GM19239 (cell line): ENCODE results near the gene ISM1.

Experiments used
- DNase-seq: peaks from one replicate; pipeline ENCODE4 v3.0.0; 2011; ENCODE audit warnings: low spot score; ENCODE audit not compliant: insufficient read length
- FAIRE-seq: peaks from 2 replicates; lab custom pipeline; 2011; peaks lifted over from hg19 to GRCh38; lab: Jason Lieb, UNC

Gene ISM1

DNA sequence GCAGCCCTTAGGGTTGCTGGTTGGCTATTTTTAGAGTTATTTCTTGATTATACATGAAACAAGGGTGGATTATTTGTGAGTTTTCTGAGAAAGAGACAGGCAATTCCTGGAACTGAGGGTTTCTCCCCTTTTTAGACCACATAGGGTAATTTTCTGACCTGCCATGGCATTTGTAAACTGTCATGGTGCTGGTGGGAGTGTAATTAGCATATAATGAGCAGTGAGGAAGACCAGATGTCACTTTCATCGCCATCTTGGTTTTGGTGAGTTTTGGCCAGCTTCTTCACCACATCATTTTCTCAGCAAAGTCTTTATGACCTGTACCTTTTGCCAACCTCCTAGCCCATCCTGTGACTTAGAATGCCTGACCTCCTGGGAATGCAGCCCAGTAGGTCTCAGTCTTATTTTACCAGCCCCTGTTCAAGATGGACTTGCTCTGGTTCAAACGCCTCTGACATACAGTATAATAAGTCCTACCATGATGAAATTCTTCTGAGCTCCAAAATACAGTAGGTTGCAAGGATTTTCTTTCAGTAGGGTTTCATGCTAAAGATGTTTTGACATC, 117.1 kb downstream of the ISM1 start:
- DNase-seq (no peak), FAIRE-seq (no peak)

DNA sequence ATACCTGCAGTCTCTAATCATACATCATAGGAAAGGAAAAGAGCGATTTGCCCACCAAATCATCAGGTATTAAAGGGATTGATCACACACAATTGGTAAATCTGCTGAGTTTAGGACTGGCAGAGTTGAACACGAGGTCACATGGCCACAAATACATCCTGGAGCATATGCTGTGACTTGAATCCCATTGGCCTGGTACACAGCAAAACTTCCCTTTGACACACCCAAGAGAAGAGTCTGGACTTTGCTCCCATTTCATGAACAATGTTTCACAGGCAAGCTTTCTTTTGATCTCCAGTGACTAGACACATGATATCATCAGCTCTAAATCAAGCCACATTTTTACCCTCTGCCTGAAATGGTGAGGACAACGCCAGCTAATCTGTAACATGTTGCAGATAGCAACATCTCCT, 117.9 kb downstream of the ISM1 start:
- DNase-seq (no peak), FAIRE-seq (no peak)

DNA sequence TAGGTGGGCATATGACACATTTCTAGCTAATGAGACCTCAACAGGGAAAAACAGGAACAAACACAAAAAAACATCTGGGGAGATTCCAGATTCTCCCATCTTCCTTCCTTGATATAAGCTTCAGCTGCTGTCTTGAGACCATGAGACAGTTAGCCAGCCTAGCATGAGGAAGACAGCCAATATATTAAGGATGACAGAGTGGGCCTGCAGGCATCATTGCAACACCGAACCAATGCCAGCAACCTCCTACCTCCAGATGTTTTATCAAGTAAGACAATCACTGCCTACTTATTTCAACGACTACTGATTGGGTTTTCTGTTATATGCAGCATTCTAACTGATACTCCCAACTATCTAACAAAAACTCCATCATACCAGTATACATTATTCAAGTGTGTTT, 119.0 kb downstream of the ISM1 start:
- no peak for FAIRE-seq
- no peak for DNase-seq

DNA sequence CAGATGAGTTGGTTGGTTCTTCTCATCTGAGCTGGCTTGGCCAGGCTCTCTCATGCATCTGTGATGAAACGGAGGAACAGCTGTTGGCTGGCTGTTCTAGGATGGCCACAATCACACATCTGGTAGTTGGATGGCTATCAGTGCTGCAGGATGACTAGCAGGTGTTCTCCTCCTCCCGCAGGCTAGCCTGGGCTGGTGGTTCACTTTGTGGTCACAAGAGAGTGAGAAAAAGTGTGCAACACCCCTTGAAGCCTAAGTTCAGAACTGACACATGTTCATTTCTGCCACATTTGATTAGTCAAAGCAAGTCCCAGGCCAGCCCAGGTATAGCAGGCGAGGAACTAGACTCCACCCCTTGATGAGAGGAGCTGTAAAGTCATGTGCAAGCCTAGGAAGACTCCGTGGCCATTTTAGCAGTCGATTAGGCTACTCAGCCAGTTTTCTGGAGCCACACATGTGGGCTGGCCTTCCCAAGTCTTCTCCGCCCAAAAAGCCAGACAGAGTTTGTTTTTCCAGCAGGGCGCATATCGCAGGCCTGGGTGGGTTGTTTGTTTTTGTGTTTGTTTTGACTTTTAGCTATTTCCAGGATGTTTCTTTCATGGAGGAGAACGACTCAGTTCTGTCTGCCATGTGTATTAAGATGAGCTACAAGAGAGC, 120.8 kb downstream of the ISM1 start:
- DNase-seq = no peak
- FAIRE-seq = no peak

DNA sequence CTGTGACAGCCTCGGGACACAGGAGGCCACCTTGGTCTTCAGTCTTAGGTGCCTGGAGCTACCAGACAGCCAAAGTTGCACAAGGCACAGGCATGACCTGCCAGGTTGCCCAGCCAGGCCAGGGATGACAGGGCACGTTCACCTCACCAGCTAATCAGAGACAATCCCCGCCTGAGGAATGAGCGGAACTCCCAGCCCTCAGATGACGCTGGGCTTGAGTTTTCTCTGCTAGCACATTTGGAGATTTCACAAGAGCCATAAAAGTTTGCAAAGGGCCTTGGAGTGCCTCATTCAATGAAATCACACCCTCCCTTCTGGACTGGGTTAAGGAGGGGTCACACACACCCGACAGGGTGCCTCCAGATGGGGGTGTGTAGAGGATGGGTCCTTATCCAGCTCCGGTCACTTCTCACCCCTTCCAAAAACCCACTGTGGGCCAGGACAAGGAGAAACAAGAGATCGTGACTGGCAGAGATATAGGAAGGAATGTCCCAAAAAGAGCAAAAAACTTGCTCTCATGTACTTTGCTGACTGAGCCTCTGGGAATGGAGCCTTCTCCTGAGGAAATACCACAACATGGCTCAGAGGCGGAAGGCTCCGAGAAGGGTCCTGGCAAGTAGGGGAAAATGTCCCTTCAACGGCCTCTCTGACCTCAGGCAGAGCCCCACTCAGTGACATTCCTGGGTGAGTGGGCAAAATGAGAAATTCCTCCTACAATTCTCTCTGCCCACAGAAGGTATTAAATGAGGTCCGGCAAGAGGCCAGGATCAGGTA, 121.6 kb downstream of the ISM1 start:
- no peak for FAIRE-seq
- DNase-seq = no peak

DNA sequence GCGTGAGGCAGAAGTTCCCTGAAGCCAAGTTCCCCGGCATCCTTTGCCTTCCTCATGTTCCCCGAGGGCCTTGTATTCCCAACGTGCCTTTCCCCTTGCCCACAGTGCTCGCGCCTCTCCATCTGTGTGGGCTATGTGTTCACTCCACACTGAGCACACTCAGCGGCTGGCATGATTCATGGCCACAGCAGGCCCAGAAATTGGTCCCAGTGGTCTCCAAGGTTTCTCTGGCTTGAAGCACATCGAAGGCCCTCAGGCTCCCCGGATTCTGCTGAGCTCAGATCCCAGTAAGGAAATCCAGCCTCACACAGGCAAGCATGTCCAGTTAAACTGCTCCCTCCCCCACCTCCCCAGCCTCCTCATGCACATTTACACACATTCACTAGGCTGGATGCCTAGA, 123.6 kb downstream of the ISM1 start:
- no peak for FAIRE-seq
- DNase-seq = no peak

DNA sequence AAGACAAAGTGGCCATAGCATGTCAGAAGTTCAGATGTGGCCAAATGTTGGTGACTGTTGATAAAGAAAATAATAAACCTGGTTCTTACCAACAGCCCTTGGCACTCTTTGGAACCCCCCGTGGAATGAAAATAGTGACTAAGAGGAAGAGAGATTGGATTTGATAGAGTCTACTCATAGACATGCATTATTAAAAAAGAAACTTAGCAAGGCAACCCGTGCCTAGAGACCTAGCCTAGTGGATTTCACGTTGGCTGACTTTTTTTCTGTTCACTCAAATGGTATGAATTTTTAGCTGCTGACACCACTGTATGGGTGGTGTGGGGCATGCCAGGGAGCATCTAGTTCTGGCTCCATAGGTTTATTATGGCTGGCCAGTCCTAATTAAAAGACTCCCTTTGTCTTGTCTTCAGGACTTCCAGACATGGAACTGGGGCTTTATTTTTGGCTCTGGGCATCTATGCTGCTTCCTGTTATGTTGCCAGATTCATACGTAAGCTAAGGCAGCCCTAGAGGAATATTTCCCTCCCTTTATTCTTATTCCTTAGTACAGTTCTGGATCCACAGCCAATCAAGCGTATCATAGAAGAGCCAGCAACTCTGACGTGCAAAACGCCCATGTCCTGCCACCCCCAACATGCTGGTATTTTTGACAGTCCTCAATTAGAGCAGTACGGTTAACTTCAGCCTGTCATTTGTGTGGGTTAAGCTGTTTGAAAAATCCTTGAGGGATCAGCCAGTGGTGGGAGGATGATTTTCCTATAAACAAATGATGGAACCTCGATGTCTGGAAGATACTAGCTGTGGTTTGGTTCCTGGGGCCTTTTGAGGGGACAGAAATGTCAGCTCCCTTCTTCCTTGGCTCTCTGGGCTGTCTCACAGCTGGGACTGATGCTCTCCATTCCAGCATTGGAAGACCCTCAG, 127.5 kb downstream of the ISM1 start:
- DNase-seq = no peak
- FAIRE-seq = no peak

DNA sequence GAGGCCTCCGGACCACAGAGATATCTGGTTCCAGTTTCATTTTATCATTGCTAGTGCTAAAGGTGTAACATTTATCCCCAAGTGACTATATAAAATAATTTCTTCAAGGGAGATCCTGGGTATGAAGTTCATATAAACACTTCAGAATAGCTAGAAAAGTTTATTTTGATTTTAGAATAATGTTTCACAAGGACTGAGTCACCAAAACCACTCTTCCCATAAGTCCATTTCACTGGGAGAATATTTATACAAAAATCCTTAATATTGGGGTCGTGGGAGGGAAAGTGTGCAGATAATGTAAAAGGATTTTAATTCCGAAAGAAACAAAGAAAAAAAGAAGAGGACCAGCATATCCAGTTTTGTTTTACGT, 128.1 kb downstream of the ISM1 start:
- DNase-seq = no peak
- FAIRE-seq = no peak
